ENCODE data around the gene GRIN1.

GRIN1 gene

GRCh38 chr9:137106662-137107250 lies 32.2 kb upstream of the GRIN1 start:
- H3K36me3 ChIP-seq (ENCODE audit: control insufficient read depth in 1 of 2, insufficient read depth in 2 of 2, low read length in 2 of 2), result peaks cover 30 to 84% of the 10 kb centered on the region in 2 donors
- no peaks in the 10 kb centered on the region for H3K4me1 ChIP-seq (ENCODE audit: control insufficient read depth in 1 of 2, insufficient read depth in 2 of 2, low read length in 2 of 2)
- peaks cover 4 to 12% of the 10 kb centered on the region in 2 donors for H3K9me3 ChIP-seq (ENCODE audit: control insufficient read depth in 1 of 2, low read length in 2 of 2)
- no peak overlapping the region for H3K9ac ChIP-seq (ENCODE audit: low read depth in 1 of 2, low read length in 2 of 2)
- H3K27ac ChIP-seq (ENCODE audit: low read depth, low read length), result no peak overlapping the region
- no peaks in the 10 kb centered on the region for H3K27me3 ChIP-seq (ENCODE audit: control insufficient read depth in 1 of 2, insufficient read depth in 2 of 2, low read length in 2 of 2)
- no peak overlapping the region for H3K4me3 ChIP-seq (ENCODE audit: low read depth in 1 of 2, low read length in 2 of 2)

- Histone ChIP-seq H3K4me3 (ENCODE audit: low read depth in 1 of 2, low read length in 2 of 2) (no peak overlapping the region), H3K9ac (ENCODE audit: low read depth in 1 of 2, low read length in 2 of 2) (no peak overlapping the region), H3K36me3 (ENCODE audit: control insufficient read depth in 1 of 2, insufficient read depth in 2 of 2, low read length in 2 of 2) (peaks cover 23 to 78% of the 10 kb centered on the region in 2 donors), H3K9me3 (ENCODE audit: control insufficient read depth in 1 of 2, low read length in 2 of 2) (peaks cover 4 to 6% of the 10 kb centered on the region in 2 donors), H3K27ac (ENCODE audit: low read depth, low read length) (no peak overlapping the region), H3K27me3 (ENCODE audit: control insufficient read depth in 1 of 2, insufficient read depth in 2 of 2, low read length in 2 of 2) (no peaks in the 10 kb centered on the region), H3K4me1 (ENCODE audit: control insufficient read depth in 1 of 2, insufficient read depth in 2 of 2, low read length in 2 of 2) (no peaks in the 10 kb centered on the region)
Observed at GRCh38 chr9:137107312-137107921, 31.5 kb upstream of the GRIN1 start.

DNA sequence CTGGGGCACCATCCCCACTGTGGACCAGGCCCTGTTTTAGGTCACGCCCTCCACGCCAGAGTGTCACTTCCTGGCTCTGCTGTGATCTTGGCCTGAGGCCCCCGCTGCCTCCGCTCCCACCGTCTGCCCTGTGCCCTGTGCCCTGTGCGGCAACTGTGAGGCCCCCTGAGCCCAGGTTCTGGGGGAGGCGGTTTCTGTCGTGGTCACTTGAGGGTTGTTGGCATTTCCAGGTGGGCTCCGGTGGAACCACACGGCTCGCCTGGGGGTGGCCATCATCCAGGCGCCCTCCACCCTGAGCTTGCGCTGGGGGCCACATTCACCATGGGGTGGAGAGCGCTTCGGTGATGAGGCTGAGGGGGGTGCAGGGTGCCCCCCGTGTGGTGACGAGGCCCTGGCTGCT lies 31.0 kb upstream of the GRIN1 start:
- Histone ChIP-seq H3K4me1 (ENCODE audit: control insufficient read depth in 1 of 2, insufficient read depth in 2 of 2, low read length in 2 of 2) (no peaks in the 10 kb centered on the region), H3K4me3 (ENCODE audit: low read depth in 1 of 2, low read length in 2 of 2) (no peak overlapping the region), H3K27me3 (ENCODE audit: control insufficient read depth in 1 of 2, insufficient read depth in 2 of 2, low read length in 2 of 2) (no peaks in the 10 kb centered on the region), H3K9ac (ENCODE audit: low read depth in 1 of 2, low read length in 2 of 2) (no peak overlapping the region), H3K36me3 (ENCODE audit: control insufficient read depth in 1 of 2, insufficient read depth in 2 of 2, low read length in 2 of 2) (peaks cover 17 to 76% of the 10 kb centered on the region in 2 donors), H3K27ac (ENCODE audit: low read depth, low read length) (no peak overlapping the region), H3K9me3 (ENCODE audit: control insufficient read depth in 1 of 2, low read length in 2 of 2) (peaks cover under 1 to 4% of the 10 kb centered on the region in 2 donors)

- H3K9me3 ChIP-seq (ENCODE audit: control insufficient read depth in 1 of 2, low read length in 2 of 2), result no peaks in the 10 kb centered on the region
- H3K36me3 ChIP-seq (ENCODE audit: control insufficient read depth in 1 of 2, insufficient read depth in 2 of 2, low read length in 2 of 2), result peaks cover 10 to 70% of the 10 kb centered on the region in 2 donors
- no peaks in the 10 kb centered on the region for H3K27me3 ChIP-seq (ENCODE audit: control insufficient read depth in 1 of 2, insufficient read depth in 2 of 2, low read length in 2 of 2)
- no peak overlapping the region for H3K9ac ChIP-seq (ENCODE audit: low read depth in 1 of 2, low read length in 2 of 2)
- no peak overlapping the region for H3K4me3 ChIP-seq (ENCODE audit: low read depth in 1 of 2, low read length in 2 of 2)
- no peaks in the 10 kb centered on the region for H3K4me1 ChIP-seq (ENCODE audit: control insufficient read depth in 1 of 2, insufficient read depth in 2 of 2, low read length in 2 of 2)
- H3K27ac ChIP-seq (ENCODE audit: low read depth, low read length), result no peak overlapping the region
Observed at GRCh38 chr9:137108608-137109249, 30.2 kb upstream of the GRIN1 start.

DNA sequence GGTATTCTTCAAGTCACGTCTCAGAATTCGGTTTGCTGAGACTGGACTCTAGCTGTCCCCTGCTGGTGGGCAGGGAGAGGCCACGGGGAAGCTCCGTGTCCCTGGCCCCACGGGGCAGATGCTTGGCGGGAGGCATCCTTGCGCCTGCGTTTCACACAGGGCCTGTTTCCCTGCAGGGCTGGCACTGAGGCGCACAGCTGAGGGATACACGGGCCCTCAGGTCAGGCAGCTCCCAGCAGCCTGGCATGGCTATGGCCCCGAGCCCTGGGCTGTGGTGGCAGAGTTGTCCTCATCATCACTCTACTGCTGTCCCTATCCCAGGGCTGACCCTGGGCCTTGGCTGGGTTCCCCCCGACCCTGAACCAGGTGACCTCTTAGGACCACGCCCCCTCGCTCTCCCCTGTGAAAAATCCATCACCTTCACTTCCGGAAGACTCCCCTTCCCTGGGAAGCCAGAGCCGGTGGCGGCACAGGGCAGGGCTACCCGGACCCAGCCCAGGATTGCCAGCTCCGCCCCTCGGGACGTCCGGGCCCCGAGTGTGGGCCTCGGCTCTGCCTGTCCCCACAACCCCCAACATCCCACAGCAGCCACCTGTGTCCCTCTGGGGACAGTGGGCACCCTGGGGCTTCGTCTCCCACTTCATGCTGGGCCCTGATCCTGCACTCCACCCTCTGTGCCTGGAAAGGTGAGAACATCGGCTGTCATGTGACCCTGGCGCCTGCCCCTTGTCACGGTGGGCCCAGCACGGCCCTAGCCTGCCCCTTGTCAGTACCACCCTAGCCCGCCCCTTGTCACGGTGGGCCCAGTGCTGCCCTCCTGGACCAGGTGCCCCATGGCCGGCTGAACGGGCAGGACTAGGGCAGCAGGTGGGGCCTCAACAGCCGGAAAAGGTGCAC lies 29.5 kb upstream of the GRIN1 start:
- no peaks in the 10 kb centered on the region for H3K4me1 ChIP-seq (ENCODE audit: control insufficient read depth in 1 of 2, insufficient read depth in 2 of 2, low read length in 2 of 2)
- no peak overlapping the region for H3K9ac ChIP-seq (ENCODE audit: low read depth in 1 of 2, low read length in 2 of 2)
- no peak overlapping the region for H3K4me3 ChIP-seq (ENCODE audit: low read depth in 1 of 2, low read length in 2 of 2)
- no peaks in the 10 kb centered on the region for H3K27me3 ChIP-seq (ENCODE audit: control insufficient read depth in 1 of 2, insufficient read depth in 2 of 2, low read length in 2 of 2)
- H3K27ac ChIP-seq (ENCODE audit: low read depth, low read length), result no peak overlapping the region
- no peaks in the 10 kb centered on the region for H3K9me3 ChIP-seq (ENCODE audit: control insufficient read depth in 1 of 2, low read length in 2 of 2)
- H3K36me3 ChIP-seq (ENCODE audit: control insufficient read depth in 1 of 2, insufficient read depth in 2 of 2, low read length in 2 of 2), result peaks cover 8 to 64% of the 10 kb centered on the region in 2 donors

GRCh38 chr9:137110147-137110910 lies 28.6 kb upstream of the GRIN1 start:
- Histone ChIP-seq H3K36me3 (ENCODE audit: control insufficient read depth in 1 of 2, insufficient read depth in 2 of 2, low read length in 2 of 2) (peaks cover 8 to 59% of the 10 kb centered on the region in 2 donors), H3K9me3 (ENCODE audit: control insufficient read depth in 1 of 2, low read length in 2 of 2) (no peaks in the 10 kb centered on the region), H3K4me1 (ENCODE audit: control insufficient read depth in 1 of 2, insufficient read depth in 2 of 2, low read length in 2 of 2) (peaks cover 0 to 6% of the 10 kb centered on the region in 2 donors), H3K27me3 (ENCODE audit: control insufficient read depth in 1 of 2, insufficient read depth in 2 of 2, low read length in 2 of 2) (peaks cover 0 to 4% of the 10 kb centered on the region in 2 donors), H3K27ac (ENCODE audit: low read depth, low read length) (no peak overlapping the region), H3K9ac (ENCODE audit: low read depth in 1 of 2, low read length in 2 of 2) (no peak overlapping the region), H3K4me3 (ENCODE audit: low read depth in 1 of 2, low read length in 2 of 2) (no peak overlapping the region)

GRCh38 chr9:137110911-137111787 lies 27.8 kb upstream of the GRIN1 start:
- no peak overlapping the region for H3K27ac ChIP-seq (ENCODE audit: low read depth, low read length)
- no peak overlapping the region for H3K9ac ChIP-seq (ENCODE audit: low read depth in 1 of 2, low read length in 2 of 2)
- no peak overlapping the region for H3K4me3 ChIP-seq (ENCODE audit: low read depth in 1 of 2, low read length in 2 of 2)
- H3K27me3 ChIP-seq (ENCODE audit: control insufficient read depth in 1 of 2, insufficient read depth in 2 of 2, low read length in 2 of 2), result peaks cover 7 to 13% of the 10 kb centered on the region in 2 donors
- no peaks in the 10 kb centered on the region for H3K9me3 ChIP-seq (ENCODE audit: control insufficient read depth in 1 of 2, low read length in 2 of 2)
- peaks cover 0 to 7% of the 10 kb centered on the region in 2 donors for H3K4me1 ChIP-seq (ENCODE audit: control insufficient read depth in 1 of 2, insufficient read depth in 2 of 2, low read length in 2 of 2)
- H3K36me3 ChIP-seq (ENCODE audit: control insufficient read depth in 1 of 2, insufficient read depth in 2 of 2, low read length in 2 of 2), result peaks cover 8 to 51% of the 10 kb centered on the region in 2 donors

DNA sequence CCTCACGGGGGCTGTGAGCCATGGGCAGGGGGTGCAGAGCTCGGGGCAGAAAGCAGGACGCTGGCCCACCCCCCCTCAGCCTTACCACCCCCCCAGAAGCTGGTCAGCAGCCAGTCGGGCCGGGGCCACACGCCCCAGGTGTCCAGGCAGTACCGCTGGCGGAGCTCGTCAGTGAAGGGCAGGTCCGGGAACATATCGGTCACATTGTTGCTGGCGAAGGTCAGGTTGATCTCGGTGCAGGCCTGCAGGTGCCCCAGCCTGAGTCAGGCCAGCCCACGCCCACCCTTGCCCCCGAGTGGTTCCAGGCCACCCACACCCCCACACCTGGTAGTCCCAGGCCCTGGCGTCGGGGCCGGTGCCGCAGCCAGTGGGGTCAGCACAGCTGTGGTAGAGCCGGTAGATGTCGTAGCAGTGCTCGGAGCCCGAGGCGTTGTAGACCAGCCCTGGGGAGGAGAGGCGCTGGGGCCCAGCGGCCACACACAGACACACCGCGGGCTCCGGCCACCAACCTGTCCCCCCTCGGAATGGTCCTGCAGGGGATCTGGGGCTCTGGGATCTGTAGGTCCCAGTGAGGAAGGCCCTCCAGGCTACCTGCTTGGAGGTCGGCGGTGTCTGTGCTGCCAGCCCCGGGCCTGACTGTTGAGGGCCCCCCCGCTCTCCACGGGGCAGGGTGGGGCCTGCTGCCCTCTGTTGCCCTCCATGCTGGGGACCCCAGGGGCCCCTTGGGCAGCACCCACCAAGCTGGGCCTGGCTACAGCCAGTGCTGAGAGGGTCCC lies 27.0 kb upstream of the GRIN1 start:
- no peaks in the 10 kb centered on the region for H3K9me3 ChIP-seq (ENCODE audit: control insufficient read depth in 1 of 2, low read length in 2 of 2)
- H3K36me3 ChIP-seq (ENCODE audit: control insufficient read depth in 1 of 2, insufficient read depth in 2 of 2, low read length in 2 of 2), result peaks cover 8 to 43% of the 10 kb centered on the region in 2 donors
- H3K27me3 ChIP-seq (ENCODE audit: control insufficient read depth in 1 of 2, insufficient read depth in 2 of 2, low read length in 2 of 2), result peaks cover 8 to 18% of the 10 kb centered on the region in 2 donors
- peaks cover 0 to 7% of the 10 kb centered on the region in 2 donors for H3K4me1 ChIP-seq (ENCODE audit: control insufficient read depth in 1 of 2, insufficient read depth in 2 of 2, low read length in 2 of 2)
- no peak overlapping the region for H3K9ac ChIP-seq (ENCODE audit: low read depth in 1 of 2, low read length in 2 of 2)
- H3K4me3 ChIP-seq (ENCODE audit: low read depth in 1 of 2, low read length in 2 of 2), result no peak overlapping the region
- H3K27ac ChIP-seq (ENCODE audit: low read depth, low read length), result no peak overlapping the region

All from duodenal mucosa (tissue), 2 donors.